ENCODE results near the gene ZMAT2.
"Not testable (repeated sequence)": the region's sequence is repeated elsewhere in the genome, so short reads cannot be mapped to it uniquely, and the experiment has no call there.

ZMAT2 gene, protein sequence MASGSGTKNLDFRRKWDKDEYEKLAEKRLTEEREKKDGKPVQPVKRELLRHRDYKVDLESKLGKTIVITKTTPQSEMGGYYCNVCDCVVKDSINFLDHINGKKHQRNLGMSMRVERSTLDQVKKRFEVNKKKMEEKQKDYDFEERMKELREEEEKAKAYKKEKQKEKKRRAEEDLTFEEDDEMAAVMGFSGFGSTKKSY

DNA sequence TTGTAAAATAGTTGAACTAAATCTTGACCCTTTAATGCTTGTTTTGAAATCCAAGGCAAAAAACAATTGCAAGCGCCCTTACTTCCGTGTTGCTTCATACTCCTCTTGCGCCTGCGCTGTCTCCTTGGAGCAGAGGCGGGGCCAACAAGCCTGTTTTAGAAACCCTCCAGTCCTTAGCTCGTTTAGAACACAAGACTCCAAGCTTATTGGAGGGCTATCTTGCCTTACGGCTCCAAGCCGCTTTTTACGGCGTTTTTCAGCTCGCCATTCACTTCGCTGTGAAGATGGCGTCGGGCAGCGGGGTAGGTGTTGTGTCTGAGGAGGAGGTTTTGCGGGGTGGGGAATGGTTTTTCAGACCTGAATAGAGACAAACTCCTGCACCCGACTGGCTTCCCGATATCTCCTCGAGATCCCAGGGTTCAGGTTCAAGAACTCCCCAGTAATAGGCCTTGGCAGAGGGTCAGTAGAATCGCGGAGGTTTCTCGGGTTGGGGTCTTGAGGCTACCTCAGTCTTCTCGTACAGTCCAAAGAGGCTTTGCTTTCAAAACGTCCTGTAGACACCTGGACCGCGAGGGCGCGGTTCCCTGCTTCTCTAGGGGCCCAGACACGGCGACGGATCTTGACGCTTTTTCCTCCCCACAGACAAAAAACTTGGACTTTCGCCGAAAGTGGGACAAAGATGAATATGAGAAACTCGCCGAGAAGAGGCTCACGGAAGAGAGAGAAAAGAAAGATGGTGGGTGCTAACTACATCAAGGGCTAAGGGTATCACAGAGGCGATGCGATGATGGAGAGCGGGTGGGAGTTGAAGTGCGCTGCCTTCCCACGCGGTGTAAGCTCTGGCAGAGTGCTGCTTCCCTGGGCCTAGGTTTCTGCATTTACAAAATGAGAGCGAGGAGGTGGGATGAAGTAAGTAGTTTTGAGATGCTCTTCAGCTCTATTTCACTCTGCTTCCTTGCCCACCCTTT, at the start of gene ZMAT2:
Gene ZMAT2, plus strand, starts transcription at position 271 of the 968 bp plus-strand sequence. Its CDS starts 14 bp downstream, at position 285.
- DNase-seq: peak; percentile 97

DNA sequence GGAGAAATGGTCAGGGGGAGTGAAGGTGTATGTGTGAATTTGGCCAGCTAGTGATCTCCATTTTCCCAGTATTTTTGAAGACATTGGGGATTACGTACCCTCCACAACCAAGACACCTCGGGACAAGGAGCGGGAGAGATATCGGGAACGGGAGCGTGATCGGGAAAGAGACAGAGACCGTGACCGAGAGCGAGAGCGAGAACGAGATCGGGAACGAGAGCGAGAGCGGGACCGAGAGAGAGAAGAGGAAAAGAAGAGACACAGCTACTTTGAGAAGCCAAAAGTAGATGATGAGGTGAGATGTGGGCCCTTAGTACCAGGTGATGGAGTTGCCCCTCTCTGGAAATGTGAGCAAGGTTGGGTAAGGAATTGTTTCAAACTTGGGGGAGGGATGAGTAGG, 41.4 kb upstream of the ZMAT2 start:
- DNase-seq: no peak

DNA sequence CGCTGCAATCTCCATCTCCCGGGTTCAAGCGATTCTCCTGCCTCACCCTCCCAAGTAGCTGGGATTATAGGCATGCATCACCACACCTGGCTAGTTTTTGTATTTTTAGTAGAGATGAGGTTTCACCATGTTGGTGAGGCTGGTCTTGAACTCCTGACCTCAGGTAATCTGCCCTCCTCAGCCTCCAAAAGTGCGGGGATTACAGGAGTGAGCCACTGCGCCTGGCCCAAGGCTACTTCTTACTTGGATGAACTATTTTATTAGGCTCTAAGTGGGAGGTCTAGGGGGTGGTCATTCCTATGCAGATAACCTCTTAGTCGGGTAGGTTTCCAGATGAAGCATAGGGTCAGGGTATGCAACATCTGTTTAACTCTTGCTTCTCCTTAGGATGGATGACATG, 39.9 kb upstream of the ZMAT2 start:
- not testable (repeated sequence) for DNase-seq

DNA sequence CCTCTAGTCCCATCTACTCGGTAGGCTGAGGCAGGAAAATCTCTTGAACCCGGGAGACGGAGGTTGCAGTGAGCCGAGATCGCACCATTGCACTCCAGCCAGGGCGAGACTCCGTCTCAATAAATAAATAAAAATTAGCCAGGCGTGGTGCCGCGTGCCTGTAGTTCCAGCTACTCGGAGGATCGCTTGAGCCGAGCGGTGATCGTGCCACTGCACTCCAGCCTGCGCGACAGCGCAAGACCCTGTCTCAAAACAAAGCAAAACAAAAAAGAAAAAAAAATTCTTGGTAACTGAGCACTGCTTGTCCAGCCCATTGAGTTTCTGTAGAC, 36.3 kb upstream of the ZMAT2 start:
- no peak for DNase-seq

DNA sequence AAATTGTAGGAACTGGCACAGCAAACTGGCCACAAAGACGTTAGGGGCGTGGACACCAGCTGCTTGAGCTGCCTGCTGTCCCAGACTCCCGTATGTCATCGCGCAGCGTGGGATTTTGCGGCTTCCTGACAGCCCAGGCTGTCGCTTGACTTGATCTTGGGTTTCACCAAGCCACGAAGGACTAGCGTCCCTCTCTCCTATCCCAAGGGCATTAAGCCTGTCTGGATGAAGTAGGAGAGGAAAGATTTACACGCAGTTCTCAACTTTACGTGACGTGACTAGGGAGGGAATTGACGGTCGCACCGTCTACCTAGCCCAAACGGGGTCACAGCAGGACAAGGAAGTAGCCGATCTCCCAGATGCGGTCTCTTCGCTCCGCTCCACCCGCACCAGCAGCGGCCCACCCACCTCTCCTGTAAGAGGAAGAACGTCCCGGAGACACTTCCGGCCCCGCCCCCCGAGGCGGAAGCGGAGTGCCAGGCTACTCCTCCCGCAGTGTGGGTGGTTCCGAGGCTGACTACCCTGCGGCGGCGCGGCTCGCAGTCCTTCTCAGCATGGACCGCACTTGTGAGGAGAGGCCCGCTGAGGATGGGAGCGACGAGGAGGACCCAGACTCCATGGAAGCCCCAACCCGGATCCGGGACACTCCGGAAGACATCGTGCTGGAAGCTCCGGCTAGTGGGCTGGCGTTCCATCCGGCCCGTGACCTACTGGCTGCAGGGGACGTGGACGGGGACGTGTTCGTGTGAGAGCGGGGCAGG, 35.7 kb upstream of the ZMAT2 start, which contains the start of gene WDR55:
Gene WDR55, plus strand, starts transcription at position 546 of the 761 bp plus-strand sequence. Its CDS starts 9 bp downstream, at position 555.
- peak; percentile 93 for DNase-seq

DNA sequence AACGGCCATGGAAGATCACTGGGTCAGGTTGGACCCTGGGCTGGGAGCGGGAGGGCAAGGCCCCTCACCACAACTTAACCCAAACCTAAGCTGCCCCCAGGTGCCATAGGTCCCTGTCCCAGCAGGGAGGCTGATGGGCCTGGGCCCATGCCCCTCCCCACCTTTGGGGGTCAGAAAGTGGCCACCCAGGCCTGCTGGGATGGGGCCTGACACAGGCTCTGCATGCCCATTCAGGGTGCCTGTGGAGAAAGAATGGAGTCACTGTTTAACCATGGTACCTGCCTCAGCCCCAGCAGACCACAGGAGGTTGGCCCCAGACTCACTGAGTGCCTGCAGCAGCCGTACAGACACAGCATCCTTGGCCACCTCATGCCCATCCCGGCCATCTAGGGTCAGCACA, 29.2 kb upstream of the ZMAT2 start:
- not testable (repeated sequence) for DNase-seq

DNA sequence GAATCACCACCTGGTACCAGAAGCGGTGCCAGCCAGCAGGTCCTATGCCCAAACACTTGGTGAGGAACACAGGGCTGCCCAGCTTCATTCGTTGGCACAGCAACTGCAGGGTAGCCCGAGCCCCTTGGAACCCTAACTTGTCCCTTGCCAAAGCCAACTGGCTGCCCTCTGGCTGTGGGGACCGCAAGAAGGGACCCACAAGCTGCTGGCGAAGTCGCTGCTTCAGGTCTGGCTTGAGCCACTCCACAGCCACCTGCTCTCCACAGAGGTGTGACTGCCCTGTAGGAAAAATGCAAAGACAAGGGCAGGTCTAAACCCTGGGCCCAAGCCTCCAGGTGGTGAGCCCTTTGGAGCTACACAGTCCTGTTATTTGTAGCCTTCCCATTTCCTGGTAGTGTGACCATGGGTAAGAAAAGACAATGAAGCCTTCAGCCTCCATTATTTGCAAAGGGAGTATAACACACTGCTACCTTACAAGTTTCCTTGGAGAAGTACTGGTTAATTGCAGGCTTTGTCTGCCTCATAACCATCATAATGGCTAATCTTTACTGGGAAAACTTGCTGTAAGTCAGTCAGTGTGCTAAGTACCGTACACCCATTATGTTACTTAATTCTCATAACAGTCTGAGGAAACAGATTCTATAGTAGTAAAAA, 28.6 kb upstream of the ZMAT2 start:
- DNase-seq: no peak

DNA sequence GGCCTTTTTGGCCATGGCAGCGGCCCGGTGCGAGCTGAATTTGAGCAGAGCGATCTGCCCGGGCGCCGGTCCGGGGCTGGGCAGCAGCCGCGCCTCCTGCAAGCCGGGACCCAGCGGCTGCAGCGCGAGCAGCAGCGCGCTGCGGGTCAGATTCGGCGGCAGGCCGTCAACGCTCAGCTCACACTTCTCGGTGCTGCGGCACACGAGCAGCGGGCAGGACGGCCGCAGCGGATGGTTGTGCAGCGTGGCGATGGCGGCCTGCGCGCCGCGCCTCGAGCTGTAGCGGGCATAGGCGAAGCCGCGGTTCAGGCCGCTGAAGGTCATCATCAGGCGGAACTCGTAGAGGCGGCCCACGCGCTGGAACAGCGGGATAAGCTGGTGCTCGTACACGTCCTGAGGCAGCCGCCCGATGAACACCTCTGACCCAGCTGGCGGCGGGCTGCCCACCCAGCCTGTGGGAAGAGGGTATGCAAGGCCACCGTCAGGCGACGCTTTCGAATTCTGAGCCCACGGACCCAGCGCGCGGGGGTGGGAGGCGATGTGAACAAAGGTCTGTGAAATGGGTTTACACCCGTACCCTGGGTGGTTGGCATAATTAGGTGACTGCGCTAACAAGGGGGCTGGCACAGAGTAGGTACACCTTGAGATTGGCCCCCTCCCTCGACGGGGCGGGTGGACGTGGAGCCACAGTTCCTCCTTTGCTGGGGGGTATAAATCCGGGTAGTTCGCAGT, 27.6 kb upstream of the ZMAT2 start:
- DNase-seq: peak; percentile 38

DNA sequence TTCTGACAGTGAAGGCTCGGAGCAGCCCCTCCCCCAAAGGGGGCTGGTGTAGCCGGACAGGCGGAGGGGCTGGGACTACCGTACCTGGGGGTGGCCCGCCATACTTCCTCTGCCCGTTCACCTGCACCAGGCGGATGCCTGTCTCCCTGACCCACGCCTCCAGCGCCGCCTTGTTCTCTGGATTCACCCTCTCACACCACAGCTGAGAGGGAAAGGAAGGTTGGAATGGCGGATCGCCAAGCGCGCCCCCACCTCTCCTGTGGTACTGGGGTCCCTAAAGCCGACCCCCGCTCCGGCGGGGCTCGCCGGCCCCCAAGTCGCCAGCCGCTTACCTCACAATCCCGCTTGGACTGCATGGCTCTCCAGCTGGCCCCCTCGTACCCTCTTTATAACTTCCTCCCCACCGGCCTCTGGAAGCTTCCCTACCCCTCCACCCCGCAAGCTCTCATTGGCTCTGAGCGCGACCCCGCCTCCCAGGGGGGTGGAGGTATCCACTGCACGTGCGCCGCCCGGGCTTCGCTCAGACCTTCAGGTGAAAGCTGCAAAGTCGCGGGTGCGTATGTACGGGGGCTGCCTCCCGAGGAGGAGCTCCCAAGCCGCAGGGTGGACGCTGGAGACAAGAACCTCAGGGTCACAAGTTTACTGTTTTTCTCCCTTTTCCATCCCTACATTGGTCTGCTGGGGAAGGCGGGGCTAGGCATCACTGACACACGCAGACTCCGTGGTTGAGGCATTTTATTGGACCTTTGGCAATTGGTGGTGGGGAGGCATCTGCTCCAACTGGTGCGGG, 26.9 kb upstream of the ZMAT2 start, which contains the start of gene DND1:
Gene DND1, minus strand, starts transcription at position 390 of the 790 bp plus-strand sequence. Its CDS starts 34 bp downstream, at position 356.
- DNase-seq: no peak

DNA sequence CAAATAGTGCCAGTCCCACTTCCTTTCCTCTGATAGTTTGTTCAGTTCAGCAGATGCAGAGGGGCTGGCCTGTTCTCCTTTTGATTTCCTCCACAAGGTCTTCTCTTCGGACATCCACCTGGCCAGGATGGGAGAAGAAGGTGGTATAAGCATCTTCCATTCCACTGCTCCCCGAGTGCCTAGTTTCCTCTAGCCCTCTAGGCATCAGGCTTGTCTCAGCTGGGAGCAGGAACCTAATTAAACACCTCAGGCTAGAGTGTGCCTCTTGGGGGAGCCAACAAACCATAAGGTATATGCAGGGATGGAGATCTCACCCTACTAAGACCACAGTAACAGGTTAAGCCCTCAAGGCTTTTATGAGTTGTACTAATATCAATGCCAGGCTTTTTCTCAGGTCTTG, 26.0 kb upstream of the ZMAT2 start:
- no peak for DNase-seq

DNA sequence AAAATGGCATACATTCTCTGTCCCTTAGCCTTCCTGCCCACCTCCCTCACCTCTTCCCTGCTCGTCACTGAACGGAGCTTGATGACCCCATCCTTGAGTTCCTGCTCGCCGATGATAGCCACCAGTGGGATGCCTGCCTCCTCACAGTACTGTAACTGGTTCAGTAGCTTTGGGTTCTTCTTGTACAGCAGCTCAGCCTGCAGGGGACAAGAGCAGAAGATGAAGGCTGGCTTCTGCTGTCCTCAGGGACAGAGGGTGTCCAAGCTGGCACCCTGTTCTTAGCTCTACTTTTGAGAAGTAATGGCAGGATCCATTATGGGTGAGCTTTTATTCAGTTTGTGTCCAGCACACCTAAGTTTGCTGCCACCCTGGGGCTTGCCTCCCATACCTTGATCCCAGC, 25.6 kb upstream of the ZMAT2 start:
- DNase-seq: no peak

DNA sequence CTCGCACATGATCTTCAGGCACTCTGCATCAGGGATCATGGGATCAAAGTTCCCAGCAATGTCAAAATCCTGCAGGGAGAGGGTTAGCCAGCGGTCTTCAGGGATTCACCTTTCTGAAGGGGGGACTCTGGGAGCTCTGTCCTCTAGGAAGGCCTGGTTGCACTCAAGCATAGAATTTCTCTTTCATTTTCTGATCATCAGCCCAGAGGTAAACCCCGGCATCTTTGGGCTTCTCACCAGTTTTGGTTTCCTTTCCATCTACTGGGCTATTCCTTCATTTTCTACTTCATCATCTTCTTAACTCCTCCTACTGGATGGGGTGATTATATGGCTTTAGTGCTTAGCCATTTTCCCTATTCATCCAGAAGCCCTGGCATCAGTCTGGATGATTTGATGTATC, 22.3 kb upstream of the ZMAT2 start:
- DNase-seq: no peak

DNA sequence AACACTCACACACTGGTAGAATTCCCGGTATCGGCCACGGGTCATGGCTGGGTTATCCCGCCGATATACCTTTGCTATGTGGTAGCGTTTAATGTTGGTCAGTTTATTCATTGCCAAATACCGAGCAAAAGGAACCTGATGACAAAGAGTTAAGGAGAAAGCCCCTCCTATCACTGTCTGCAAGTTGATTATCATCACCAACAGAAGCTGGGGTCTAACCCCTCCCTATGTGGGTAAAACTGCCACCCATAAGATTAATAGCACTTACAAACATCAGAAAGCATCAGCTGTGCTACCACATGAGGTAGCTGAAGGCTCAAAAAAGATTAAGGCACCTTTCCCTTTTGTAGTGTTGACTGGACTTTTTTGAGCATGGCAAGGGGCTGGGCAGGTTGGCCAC, 21.3 kb upstream of the ZMAT2 start:
- no peak for DNase-seq

DNA sequence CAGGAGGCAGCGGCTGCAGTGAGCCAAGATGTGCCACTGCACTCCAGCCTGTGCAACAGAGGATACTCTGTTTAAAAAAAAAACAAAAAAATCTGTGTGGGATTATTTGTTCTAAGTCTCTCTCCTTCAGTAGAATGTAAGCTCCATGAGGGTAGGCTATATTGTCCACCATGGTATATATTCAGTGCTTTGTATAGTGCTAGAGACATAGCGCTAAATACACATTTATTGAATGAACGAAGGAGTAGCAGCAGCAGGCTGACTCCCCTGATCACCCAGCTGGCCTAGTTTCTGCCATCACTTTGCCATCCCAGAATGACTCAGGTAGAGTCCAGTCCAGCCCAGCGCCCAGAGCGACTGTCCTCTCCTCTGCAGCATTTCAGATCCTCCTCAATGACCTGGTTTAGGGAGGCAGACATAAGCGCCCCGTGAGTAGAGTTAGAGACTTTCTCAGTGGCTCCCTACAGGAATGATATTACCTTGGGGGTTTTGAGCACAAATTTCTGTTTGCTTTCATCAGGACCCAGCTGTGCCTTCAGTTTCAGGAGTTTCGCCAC, 9.8 kb upstream of the ZMAT2 start:
- DNase-seq: no peak

DNA sequence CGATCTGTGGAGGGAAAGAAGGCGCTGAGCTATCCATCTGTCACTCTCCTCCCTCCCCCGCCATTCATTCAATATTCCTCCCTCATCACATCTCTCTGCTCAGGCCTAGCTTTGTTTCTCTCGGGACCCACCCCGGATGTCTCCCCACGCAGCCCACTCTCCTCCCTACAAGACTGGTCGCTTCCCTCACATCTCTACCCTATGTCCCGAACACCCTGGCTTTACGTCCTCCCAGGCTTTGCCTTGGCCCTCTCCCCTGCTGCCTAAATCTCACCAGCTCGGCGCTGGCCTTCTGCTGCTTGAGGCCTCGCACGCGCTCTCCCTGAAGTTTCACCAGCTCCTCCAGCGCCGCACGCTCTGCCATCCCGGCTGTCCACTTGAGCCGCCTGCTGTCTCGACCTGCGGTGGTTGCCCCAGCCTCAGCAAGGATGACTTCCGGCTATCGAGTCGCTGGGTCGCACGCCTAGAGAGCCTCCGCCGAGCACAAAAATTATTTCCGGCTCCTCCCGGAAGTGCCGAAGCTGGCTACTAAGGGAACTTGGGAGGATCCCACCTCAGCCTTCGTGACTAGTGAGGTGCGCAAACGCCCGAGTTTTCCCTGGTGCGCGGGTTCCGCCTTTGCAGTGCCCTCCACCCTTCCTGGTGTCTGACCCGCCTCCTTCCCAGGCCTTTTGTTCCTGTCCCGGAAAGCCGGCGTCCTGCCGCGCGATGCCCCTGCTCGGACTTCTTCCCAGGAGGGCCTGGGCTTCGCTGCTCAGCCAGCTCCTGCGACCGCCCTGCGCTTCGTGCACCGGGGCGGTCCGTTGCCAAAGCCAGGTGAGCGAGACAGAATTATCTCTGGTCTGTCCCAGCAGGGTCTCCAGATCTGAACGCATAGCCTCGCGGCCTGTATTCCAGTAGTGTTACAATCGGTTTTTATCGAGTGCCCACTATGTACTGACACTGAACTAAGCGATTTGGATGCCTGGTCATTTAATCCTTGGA, 9.0 kb upstream of the ZMAT2 start, which contains the start of the genes HARS1 and HARS2:
Gene HARS1, minus strand, starts transcription at position 430 of the 984 bp plus-strand sequence. Its CDS starts 66 bp downstream, at position 364.
Gene HARS2, plus strand, starts transcription at position 515 of the 984 bp plus-strand sequence. Its CDS starts 194 bp downstream, at position 709.
- peak; percentile 95 for DNase-seq

DNA sequence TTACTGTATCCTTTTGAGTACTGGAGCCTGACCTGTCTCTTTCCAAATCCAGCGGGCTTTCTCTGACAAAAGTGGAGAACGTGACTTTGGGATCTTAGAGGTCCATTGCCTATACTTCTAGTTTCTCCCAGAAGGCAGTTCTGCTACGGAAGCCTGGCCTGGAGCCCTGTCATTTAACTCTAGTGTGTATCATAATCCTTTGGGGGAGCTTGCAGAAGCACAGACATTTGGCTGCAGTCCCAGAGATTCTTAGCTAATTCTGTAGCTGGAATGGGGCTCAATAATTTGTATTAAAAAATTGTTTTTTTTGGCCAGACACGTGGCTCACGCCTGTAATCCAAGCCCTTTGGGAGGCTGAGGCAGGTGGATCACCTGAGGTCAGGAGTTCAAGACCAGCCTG, 6.0 kb upstream of the ZMAT2 start:
- DNase-seq: no peak

DNA sequence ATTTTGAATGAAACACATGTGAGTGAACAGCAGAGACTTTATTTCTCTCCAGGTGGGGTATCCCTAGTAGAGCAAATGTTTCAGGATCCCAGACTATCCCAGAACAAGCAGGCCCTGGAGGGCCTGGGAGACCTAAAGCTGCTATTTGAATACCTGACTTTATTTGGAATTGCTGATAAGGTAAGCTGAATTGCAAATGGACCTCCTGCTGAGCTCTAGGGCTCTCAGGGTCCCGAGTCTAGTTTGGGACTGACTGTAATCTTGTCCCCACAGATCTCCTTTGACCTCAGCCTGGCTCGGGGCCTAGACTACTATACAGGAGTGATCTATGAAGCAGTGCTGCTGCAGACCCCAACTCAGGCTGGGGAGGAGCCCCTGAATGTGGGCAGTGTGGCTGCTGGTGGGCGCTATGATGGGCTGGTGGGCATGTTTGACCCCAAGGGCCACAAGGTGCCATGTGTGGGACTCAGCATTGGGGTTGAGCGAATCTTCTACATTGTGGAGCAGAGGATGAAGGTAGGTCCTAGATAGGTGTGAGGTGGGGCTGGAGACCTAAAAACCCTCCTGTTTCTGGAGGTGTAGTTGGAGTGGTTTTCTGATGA, 3.3 kb upstream of the ZMAT2 start:
- DNase-seq: no peak

DNA sequence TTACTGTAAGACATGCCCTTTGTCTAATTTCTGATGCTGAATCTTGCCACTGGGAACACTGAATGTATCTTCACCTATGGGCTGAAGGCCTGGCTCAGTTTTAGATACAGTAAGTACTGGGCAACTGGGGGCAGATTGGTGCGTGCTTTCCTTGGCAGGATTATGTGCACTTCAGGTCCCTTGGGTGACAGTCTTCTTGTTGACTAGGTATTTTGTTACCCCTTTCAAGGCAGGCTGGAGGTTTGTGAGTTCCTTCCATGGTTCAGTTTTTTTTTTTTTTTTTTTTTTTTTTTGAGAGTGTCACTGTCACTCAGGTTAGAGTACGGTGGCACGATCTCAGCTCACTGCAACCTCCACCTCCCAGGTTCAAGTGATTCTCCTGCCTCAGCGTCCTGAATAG, 7.6 kb downstream of the ZMAT2 start:
- DNase-seq: no peak

DNA sequence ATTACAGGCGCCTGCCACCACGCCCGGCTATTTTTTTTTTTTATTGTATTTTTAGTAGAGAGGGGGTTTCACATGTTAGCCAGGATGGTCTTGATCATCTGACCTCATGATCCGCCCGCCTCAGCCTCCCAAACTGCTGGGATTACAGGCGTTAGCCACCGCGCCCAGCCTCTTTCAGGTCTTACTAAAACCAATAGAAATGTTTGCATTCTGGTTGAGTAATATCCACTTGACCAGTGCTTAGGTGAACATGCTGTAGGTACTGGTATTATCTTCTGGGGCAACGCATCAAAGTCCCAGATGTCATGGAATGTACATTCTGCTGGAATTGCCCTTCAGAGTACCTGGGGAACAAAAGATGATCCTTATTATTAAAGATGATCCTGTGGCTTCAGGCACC, 8.5 kb downstream of the ZMAT2 start:
- DNase-seq: not testable (repeated sequence)
